HCT116 (cell line): ENCODE results near the gene BST2.
A peak's percentile ranks its signal among the peaks of the same experiment; 100 is the strongest.

Source experiments
- CEBPB ChIP-seq: IDR thresholded peaks from 2 replicates; pipeline ENCODE4 v1.6.1; 2012; ENCODE audit warnings: low read depth
- CTCF ChIP-seq, 3 experiments: fragments of 200-600 bp in 1 of 3; sonication (generic) in 1 of 3; IDR thresholded peaks in 2 of 3; conservative IDR thresholded peaks in 1 of 3; 2 replicates each; pipeline ENCODE4 v1.5.1; 2012 to 2017; ENCODE audit warnings: low read depth in 2 of 3, low read length in 2 of 3, antibody characterized with exemption in 1 of 3, borderline replicate concordance in 1 of 3, control low read depth in 1 of 3, mild to moderate bottlenecking in 1 of 3, mixed read lengths in 1 of 3, mixed run types in 1 of 3, moderate library complexity in 1 of 3; ENCODE audit not compliant: insufficient read depth in 1 of 3
- EZH2 ChIP-seq: fragments of 200-600 bp; sonication (generic); IDR thresholded peaks from 2 replicates; pipeline ENCODE4 v1.6.1; 2017; ENCODE audit warnings: antibody characterized with exemption, mixed run types
- FOSL1 ChIP-seq: IDR thresholded peaks from 2 replicates; pipeline ENCODE4 v1.6.1; 2012; ENCODE audit warnings: low read depth
- JUND ChIP-seq: IDR thresholded peaks from 2 replicates; pipeline ENCODE4 v1.6.1; 2012
- POLR2A ChIP-seq: IDR thresholded peaks from 2 replicates; pipeline ENCODE4 v1.7.0; 2011; ENCODE audit warnings: borderline replicate concordance; ENCODE audit not compliant: insufficient read depth, insufficient read length; ENCODE audit errors: extremely low read depth
- POLR2AphosphoS5 ChIP-seq: IDR thresholded peaks from 2 replicates; pipeline ENCODE4 v1.6.1; 2011; ENCODE audit warnings: mild to moderate bottlenecking, low read depth, low read length, moderate library complexity
- RAD21 ChIP-seq: IDR thresholded peaks from 2 replicates; pipeline ENCODE4 v1.6.1; 2012; ENCODE audit warnings: low read depth, mild to moderate bottlenecking
- REST ChIP-seq: IDR thresholded peaks from 2 replicates; pipeline ENCODE4 v1.6.1; 2012; ENCODE audit warnings: low read depth
- SIN3A ChIP-seq: IDR thresholded peaks from 2 replicates; pipeline ENCODE4 v1.6.1; 2012; ENCODE audit warnings: low read depth
- SRF ChIP-seq: IDR thresholded peaks from 2 replicates; pipeline ENCODE4 v1.6.1; 2012; ENCODE audit warnings: low read depth
- YY1 ChIP-seq: IDR thresholded peaks from 2 replicates; pipeline ENCODE4 v1.6.1; 2011; ENCODE audit warnings: low read length, low read depth, moderate library complexity, mild to moderate bottlenecking; ENCODE audit not compliant: insufficient replicate concordance; ENCODE audit errors: extremely low read depth
- ZBTB33 ChIP-seq: IDR thresholded peaks from 2 replicates; pipeline ENCODE4 v1.6.1; 2011; ENCODE audit warnings: mild to moderate bottlenecking, low read length, moderate library complexity; ENCODE audit not compliant: insufficient replicate concordance; ENCODE audit errors: extremely low read depth

GRCh38 chr19:17448131-17448967 lies 42.9 kb upstream of the BST2 start, which contains the start of gene TMEM221:
- peak; percentile 48 to 75 (median 62); a peak in 5 of 6 replicates for TF ChIP-seq CTCF (IDR thresholded peaks at IDR 0.05 in 2 of 3, conservative IDR thresholded peaks at IDR 0.05 in 1 of 3; ENCODE audit: borderline replicate concordance in 1 of 3, insufficient read depth in 1 of 3, low read depth in 2 of 3, low read length in 2 of 3)
- TF ChIP-seq REST, result no peak
- peak; percentile 31 for TF ChIP-seq POLR2A
- TF ChIP-seq POLR2AphosphoS5, result peak; percentile 73
- no peak for TF ChIP-seq JUND
- TF ChIP-seq SIN3A, result no peak
- no peak for TF ChIP-seq EZH2
- TF ChIP-seq CEBPB, result no peak
- no peak for TF ChIP-seq FOSL1
- TF ChIP-seq RAD21, result no peak
- TF ChIP-seq YY1, result no peak
- TF ChIP-seq SRF, result no peak
- TF ChIP-seq ZBTB33, result no peak
